ENCODE results near the gene CD200R1L. TPM values are rescaled to one million over a fixed set of nuclear protein-coding genes. Genes with fewer than 3 reads are reported as not detected.

The CD200R1L gene
- total RNA-seq, 1 experiment from 2014 or later = not detected

- Histone ChIP-seq H4K8ac (replicated peaks; ENCODE audit: insufficient read length, low read depth, low read length) (no peak overlapping the region), H4K20me1 (ENCODE audit: control insufficient read depth, insufficient read depth, insufficient read length) (no peaks in the 10 kb centered on the region), H3K4me1 (ENCODE audit: insufficient read depth, low read length) (no peaks in the 10 kb centered on the region), H3T11ph (ENCODE audit: low read length) (no peak overlapping the region), H4K91ac (ENCODE audit: insufficient read length, low read depth, low read length) (no peak overlapping the region), H3K9ac (ENCODE audit: extremely low read depth, insufficient read length, low read length) (no peak overlapping the region), H3K27me3 (ENCODE audit: insufficient read depth, low read length) (no peaks in the 10 kb centered on the region; the same call in 1 of the 2 replicates), H3K4ac (ENCODE audit: low read depth, low read length) (no peak overlapping the region), H2BK5ac (ENCODE audit: insufficient read length, low read length) (no peak overlapping the region), H2AFZ (ENCODE audit: low read length) (no peak overlapping the region), H2AK5ac (ENCODE audit: insufficient read length, low read length) (no peak overlapping the region), H3K18ac (ENCODE audit: insufficient read length, low read depth, low read length) (no peak overlapping the region), H2BK20ac (ENCODE audit: low read depth, low read length, poor library complexity, severe bottlenecking) (no peak overlapping the region), H3K27ac (ENCODE audit: insufficient read length, low read depth, low read length) (no peak overlapping the region), H3K23ac (ENCODE audit: insufficient read length, low read depth, low read length) (no peak overlapping the region), H2BK120ac (ENCODE audit: low read depth, low read length, poor library complexity, severe bottlenecking) (no peak overlapping the region), H3K4me2 (ENCODE audit: insufficient read depth, insufficient read length, low read length) (no peak overlapping the region), H3K9me3 (ENCODE audit: control insufficient read depth, low read depth, low read length) (no peaks in the 10 kb centered on the region), H3K14ac (ENCODE audit: insufficient read depth, low read length) (no peak overlapping the region), H4K5ac (ENCODE audit: insufficient read length, low read depth, low read length) (no peak overlapping the region), H3K56ac (ENCODE audit: insufficient read length, low read depth, low read length) (no peak overlapping the region), H3K79me2 (ENCODE audit: insufficient read depth, low read length) (no peaks in the 10 kb centered on the region), H2BK12ac (ENCODE audit: insufficient read length, low read depth, low read length) (no peak overlapping the region), H2BK15ac (ENCODE audit: low read depth, low read length) (no peak overlapping the region), H3K23me2 (ENCODE audit: insufficient read length, low read depth, low read length, poor library complexity, severe bottlenecking) (no peaks in the 10 kb centered on the region), H3K79me1 (ENCODE audit: insufficient read depth, low read depth, low read length, poor library complexity, severe bottlenecking) (no peaks in the 10 kb centered on the region)
- Mint-ChIP-seq H3K9me3 (no peaks in the 10 kb centered on the region), H3K36me3 (ENCODE audit: insufficient read depth in 1 of 3, low read depth in 3 of 3) (no peaks in the 10 kb centered on the region; a peak in 1 of 7 replicates), H3K4me1 (no peaks in the 10 kb centered on the region), H3K27me3 (ENCODE audit: low read depth) (no peaks in the 10 kb centered on the region), H3K27ac (no peak overlapping the region), H3K4me3 (no peak overlapping the region)
- no CpG with 5 or more reads among the region's 4 CpGs for WGBS (ENCODE audit: extremely low coverage, insufficient read length, low lambda C conversion rate)
- TF ChIP-seq CTCF (conservative IDR thresholded peaks at IDR 0.05) = no peak
- no peak for DNase-seq
Observed at GRCh38 chr3:112807685-112808084, 39.0 kb downstream of the CD200R1L start.
